HEK293 (cell line): Measurements from ENCODE around the gene COX6A2.

Experiments used
- CTCF ChIA-PET: fragments of 350-600 bp; formaldehyde crosslinking; extraction: SDS; loops from one replicate; lab custom pipeline; 2021; ENCODE audit warnings: antibody characterized with exemption; lab: Yijun Ruan, JAX
- POLR2A ChIA-PET: fragments of 300-600 bp; formaldehyde crosslinking; extraction: SDS; loops from one replicate; lab custom pipeline; 2020; ENCODE audit warnings: antibody characterized with exemption, inconsistent platforms; lab: Yijun Ruan, JAX
- H3K27ac ChIP-seq: fragments of 200-500 bp; sonication (Bioruptor generic); 2 replicates; pipeline ENCODE4 v1.5.1; 2014; ENCODE audit warnings: low read depth, low read length, control low read depth, inconsistent platforms; ENCODE audit errors: extremely low read depth
- H3K36me3 ChIP-seq, 2 experiments: fragments of 200-500 bp in 1 of 2; sonication (Bioruptor generic) in 1 of 2; 1 replicate in 1 of 2; 2 replicates in 1 of 2; pipeline ENCODE4 v1.5.1; 2014 to 2017; ENCODE audit warnings: inconsistent platforms in 2 of 2, low read length in 2 of 2; ENCODE audit not compliant: control insufficient read depth in 2 of 2, insufficient read depth in 1 of 2
- H3K4me1 ChIP-seq: fragments of 200-500 bp; sonication (Bioruptor generic); 2 replicates; pipeline ENCODE4 v1.5.1; 2014; ENCODE audit warnings: mild to moderate bottlenecking, low read length, inconsistent platforms; ENCODE audit not compliant: control insufficient read depth, insufficient read depth
- H3K4me3 ChIP-seq: 2 replicates; pipeline ENCODE4 v1.5.1; 2011; ENCODE audit warnings: low read depth, mild to moderate bottlenecking, control low read depth, low read length, moderate library complexity
- H3K9me3 ChIP-seq: fragments of 200-500 bp; sonication (Bioruptor generic); 2 replicates; pipeline ENCODE4 v1.5.1; 2014; ENCODE audit warnings: low read depth, low read length, inconsistent platforms; ENCODE audit not compliant: control insufficient read depth, insufficient read depth
- BCL6B ChIP-seq: fragments of 450-650 bp; formaldehyde crosslinking; IDR thresholded peaks from 2 replicates; pipeline ENCODE4 v1.5.1; 2017; ENCODE audit warnings: missing biosample characterization, missing genetic modification characterization
- EGR2 ChIP-seq: fragments of 450-650 bp; formaldehyde crosslinking; IDR thresholded peaks from 2 replicates; pipeline ENCODE4 v1.5.1; 2016; ENCODE audit warnings: low read depth, missing biosample characterization, missing genetic modification characterization
- PRDM4 ChIP-seq: fragments of 450-650 bp; formaldehyde crosslinking; IDR thresholded peaks from 2 replicates; pipeline ENCODE4 v1.5.1; 2017; ENCODE audit warnings: missing biosample characterization, missing genetic modification characterization
- ZBTB6 ChIP-seq: fragments of 450-650 bp; formaldehyde crosslinking; IDR thresholded peaks from 2 replicates; pipeline ENCODE4 v1.5.1; 2017; ENCODE audit warnings: missing biosample characterization, missing genetic modification characterization
- ZNF121 ChIP-seq: fragments of 450-650 bp; formaldehyde crosslinking; IDR thresholded peaks from 2 replicates; pipeline ENCODE4 v1.5.1; 2016; ENCODE audit warnings: missing biosample characterization, missing genetic modification characterization
- ZNF16 ChIP-seq: fragments of 450-650 bp; formaldehyde crosslinking; IDR thresholded peaks from 2 replicates; pipeline ENCODE4 v1.5.1; 2016; ENCODE audit warnings: low read depth, missing biosample characterization, missing genetic modification characterization
- ZNF239 ChIP-seq: fragments of 450-650 bp; formaldehyde crosslinking; IDR thresholded peaks from 2 replicates; pipeline ENCODE4 v1.5.1; 2016; ENCODE audit warnings: missing biosample characterization, missing genetic modification characterization
- ZNF433 ChIP-seq: fragments of 450-650 bp; formaldehyde crosslinking; IDR thresholded peaks from 2 replicates; pipeline ENCODE4 v1.5.1; 2016; ENCODE audit warnings: missing biosample characterization, missing genetic modification characterization, low read depth
- ZNF561 ChIP-seq: fragments of 450-650 bp; IDR thresholded peaks from 2 replicates; pipeline ENCODE4 v1.5.1; 2018; ENCODE audit warnings: missing biosample characterization, missing genetic modification characterization, borderline replicate concordance
- ZNF624 ChIP-seq: fragments of 450-650 bp; formaldehyde crosslinking; IDR thresholded peaks from 2 replicates; pipeline ENCODE4 v1.5.1; 2017; ENCODE audit warnings: missing biosample characterization, missing genetic modification characterization
- ZNF629 ChIP-seq: fragments of 450-650 bp; formaldehyde crosslinking; IDR thresholded peaks from 2 replicates; pipeline ENCODE4 v1.5.1; 2017; ENCODE audit warnings: missing biosample characterization, missing genetic modification characterization
- ZSCAN16 ChIP-seq: fragments of 450-650 bp; formaldehyde crosslinking; IDR thresholded peaks from 2 replicates; pipeline ENCODE4 v1.5.1; 2016; ENCODE audit warnings: missing biosample characterization, missing genetic modification characterization
- ZSCAN18 ChIP-seq: fragments of 450-650 bp; formaldehyde crosslinking; IDR thresholded peaks from 2 replicates; pipeline ENCODE4 v1.5.1; 2016; ENCODE audit warnings: missing biosample characterization, missing genetic modification characterization
- TF ChIP-seq, protein P1 (sequence below): fragments of 450-650 bp; formaldehyde crosslinking; IDR thresholded peaks from 2 replicates; pipeline ENCODE4 v1.5.1; 2016; ENCODE audit warnings: missing biosample characterization, missing genetic modification characterization, low read depth
- TF ChIP-seq, protein P2 (sequence below): fragments of 450-650 bp; formaldehyde crosslinking; optimal IDR thresholded peaks from 2 replicates; pipeline ENCODE3; 2016; ENCODE audit warnings: missing biosample characterization, mild to moderate bottlenecking, missing genetic modification characterization
- TF ChIP-seq, protein P3 (sequence below): fragments of 450-650 bp; formaldehyde crosslinking; IDR thresholded peaks from 2 replicates; pipeline ENCODE4 v1.5.1; 2016; ENCODE audit warnings: missing biosample characterization, missing genetic modification characterization
- TF ChIP-seq, protein P4 (sequence below): fragments of 450-650 bp; formaldehyde crosslinking; IDR thresholded peaks from 2 replicates; pipeline ENCODE4 v1.5.1; 2016; ENCODE audit warnings: missing biosample characterization, missing genetic modification characterization

Gene COX6A2

GRCh38 chr16:31461201-31461920, 33.2 kb upstream of the COX6A2 start:
- Histone ChIP-seq H3K4me1 (0 out of 2 replicates have a peak, but pooled peaks cover 3% of the 10 kb centered on the region), H3K4me3 (no peak overlapping the region), H3K9me3 (no peaks in the 10 kb centered on the region), H3K36me3 (peaks cover 0 to 54% of the 10 kb centered on the region in 2 experiments; a peak in 2 of 3 replicates), H3K27ac (no peak overlapping the region)
- ChIA-PET POLR2A (interaction anchor here (0.9 to 2.0 kb wide), 4 partner anchors 11 to 387 kb away, joined by 3 to 10 read pairs (median 4); partner anchors contain the start of genes KAT8, RUSF1, TGFB1I1 and ZNF646), CTCF (interaction anchor here (0.8 to 2.4 kb wide), 15 partner anchors 7 to 508 kb away, joined by 3 to 13 read pairs (median 5); partner anchors contain the start of genes SLC5A2 and ZNF843)
- no peak for TF ChIP-seq ZNF121 (tag by site-specific recombination)
- no peak for TF ChIP-seq ZNF561 (tag by site-specific recombination)
- TF ChIP-seq ZNF629, result no peak
- TF ChIP-seq ZNF624 (tag by site-specific recombination), result no peak
- no peak for TF ChIP-seq ZNF16 (tag by site-specific recombination)
- TF ChIP-seq ZSCAN18 (tag by site-specific recombination), result no peak
- TF ChIP-seq ZNF433, result no peak
- TF ChIP-seq ZBTB6 (tag by site-specific recombination), result no peak
- TF ChIP-seq, protein P1, sequence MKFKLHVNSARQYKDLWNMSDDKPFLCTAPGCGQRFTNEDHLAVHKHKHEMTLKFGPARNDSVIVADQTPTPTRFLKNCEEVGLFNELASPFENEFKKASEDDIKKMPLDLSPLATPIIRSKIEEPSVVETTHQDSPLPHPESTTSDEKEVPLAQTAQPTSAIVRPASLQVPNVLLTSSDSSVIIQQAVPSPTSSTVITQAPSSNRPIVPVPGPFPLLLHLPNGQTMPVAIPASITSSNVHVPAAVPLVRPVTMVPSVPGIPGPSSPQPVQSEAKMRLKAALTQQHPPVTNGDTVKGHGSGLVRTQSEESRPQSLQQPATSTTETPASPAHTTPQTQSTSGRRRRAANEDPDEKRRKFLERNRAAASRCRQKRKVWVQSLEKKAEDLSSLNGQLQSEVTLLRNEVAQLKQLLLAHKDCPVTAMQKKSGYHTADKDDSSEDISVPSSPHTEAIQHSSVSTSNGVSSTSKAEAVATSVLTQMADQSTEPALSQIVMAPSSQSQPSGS (tag by site-specific recombination), result no peak
- TF ChIP-seq, protein P2, sequence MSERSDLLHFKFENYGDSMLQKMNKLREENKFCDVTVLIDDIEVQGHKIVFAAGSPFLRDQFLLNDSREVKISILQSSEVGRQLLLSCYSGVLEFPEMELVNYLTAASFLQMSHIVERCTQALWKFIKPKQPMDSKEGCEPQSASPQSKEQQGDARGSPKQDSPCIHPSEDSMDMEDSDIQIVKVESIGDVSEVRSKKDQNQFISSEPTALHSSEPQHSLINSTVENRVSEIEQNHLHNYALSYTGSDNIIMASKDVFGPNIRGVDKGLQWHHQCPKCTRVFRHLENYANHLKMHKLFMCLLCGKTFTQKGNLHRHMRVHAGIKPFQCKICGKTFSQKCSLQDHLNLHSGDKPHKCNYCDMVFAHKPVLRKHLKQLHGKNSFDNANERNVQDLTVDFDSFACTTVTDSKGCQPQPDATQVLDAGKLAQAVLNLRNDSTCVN (tag by site-specific recombination), result no peak
- TF ChIP-seq ZNF239 (tag by site-specific recombination), result no peak
- TF ChIP-seq, protein P3, sequence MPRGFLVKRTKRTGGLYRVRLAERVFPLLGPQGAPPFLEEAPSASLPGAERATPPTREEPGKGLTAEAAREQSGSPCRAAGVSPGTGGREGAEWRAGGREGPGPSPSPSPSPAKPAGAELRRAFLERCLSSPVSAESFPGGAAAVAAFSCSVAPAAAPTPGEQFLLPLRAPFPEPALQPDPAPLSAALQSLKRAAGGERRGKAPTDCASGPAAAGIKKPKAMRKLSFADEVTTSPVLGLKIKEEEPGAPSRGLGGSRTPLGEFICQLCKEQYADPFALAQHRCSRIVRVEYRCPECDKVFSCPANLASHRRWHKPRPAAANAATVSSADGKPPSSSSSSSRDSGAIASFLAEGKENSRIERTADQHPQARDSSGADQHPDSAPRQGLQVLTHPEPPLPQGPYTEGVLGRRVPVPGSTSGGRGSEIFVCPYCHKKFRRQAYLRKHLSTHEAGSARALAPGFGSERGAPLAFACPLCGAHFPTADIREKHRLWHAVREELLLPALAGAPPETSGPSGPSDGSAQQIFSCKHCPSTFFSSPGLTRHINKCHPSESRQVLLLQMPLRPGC (tag by site-specific recombination), result no peak
- no peak for TF ChIP-seq EGR2 (tag by site-specific recombination)
- no peak for TF ChIP-seq BCL6B (tag by site-specific recombination)
- TF ChIP-seq, protein P4, sequence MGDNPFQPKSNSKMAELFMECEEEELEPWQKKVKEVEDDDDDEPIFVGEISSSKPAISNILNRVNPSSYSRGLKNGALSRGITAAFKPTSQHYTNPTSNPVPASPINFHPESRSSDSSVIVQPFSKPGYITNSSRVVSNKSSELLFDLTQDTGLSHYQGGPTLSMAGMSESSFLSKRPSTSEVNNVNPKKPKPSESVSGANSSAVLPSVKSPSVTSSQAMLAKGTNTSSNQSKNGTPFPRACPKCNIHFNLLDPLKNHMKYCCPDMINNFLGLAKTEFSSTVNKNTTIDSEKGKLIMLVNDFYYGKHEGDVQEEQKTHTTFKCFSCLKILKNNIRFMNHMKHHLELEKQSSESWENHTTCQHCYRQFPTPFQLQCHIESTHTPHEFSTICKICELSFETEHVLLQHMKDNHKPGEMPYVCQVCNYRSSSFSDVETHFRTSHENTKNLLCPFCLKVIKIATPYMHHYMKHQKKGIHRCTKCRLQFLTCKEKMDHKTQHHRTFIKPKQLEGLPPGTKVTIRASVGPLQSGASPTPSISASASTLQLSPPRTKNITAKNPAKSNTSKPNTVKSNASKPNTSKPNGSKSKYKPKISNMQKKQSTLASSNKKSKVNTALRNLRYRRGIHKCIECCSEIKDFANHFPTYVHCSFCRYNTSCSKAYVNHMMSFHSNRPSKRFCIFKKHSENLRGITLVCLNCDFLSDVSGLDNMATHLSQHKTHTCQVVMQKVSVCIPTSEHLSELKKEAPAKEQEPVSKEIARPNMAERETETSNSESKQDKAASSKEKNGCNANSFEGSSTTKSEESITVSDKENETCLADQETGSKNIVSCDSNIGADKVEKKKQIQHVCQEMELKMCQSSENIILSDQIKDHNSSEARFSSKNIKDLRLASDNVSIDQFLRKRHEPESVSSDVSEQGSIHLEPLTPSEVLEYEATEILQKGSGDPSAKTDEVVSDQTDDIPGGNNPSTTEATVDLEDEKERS, result no peak
- TF ChIP-seq ZSCAN16 (tag by site-specific recombination), result no peak
- TF ChIP-seq PRDM4 (tag by site-specific recombination), result no peak
